Muscle of arm (tissue), 12 donors: Measurements from ENCODE around the gene PAK5. TPM values are rescaled to one million over a fixed set of nuclear protein-coding genes. Genes with fewer than 3 reads are reported as not detected.

ENCODE experiments used
- DNase-seq: peaks from one replicate; pipeline ENCODE4 v3.0.0-alpha.2; 2013
- polyA plus RNA-seq, 12 donors: library from polyadenylated mRNA; unstranded; fragments of 120-200 nt; gene quantifications; one replicate each; pipeline ENCODE4 v1.2.1, GENCODE V29; 2013; ENCODE audit not compliant: insufficient read length in 12 of 12

PAK5 gene
- polyA plus RNA-seq, 12 donors = 0.05 to 0.25 (median 0.17) TPM; not detected in 2

GRCh38 chr20:9616833-9617461 lies 221.9 kb downstream of the PAK5 start:
- peak; percentile 64 for DNase-seq

- DNase-seq = no peak
These were observed 222.4 kb downstream of the PAK5 start for GRCh38 chr20:9616455-9616805.

- no peak for DNase-seq
These were observed 223.0 kb downstream of the PAK5 start for GRCh38 chr20:9615766-9616454.

- no peak for DNase-seq
These were observed 223.8 kb downstream of the PAK5 start for GRCh38 chr20:9615118-9615517.

GRCh38 chr20:9613871-9614270 lies 225.0 kb downstream of the PAK5 start:
- no peak for DNase-seq

GRCh38 chr20:9611921-9612320 lies 227.0 kb downstream of the PAK5 start:
- no peak for DNase-seq

- no peak for DNase-seq
These were observed 228.2 kb downstream of the PAK5 start for GRCh38 chr20:9610665-9611064.

- peak; percentile 60 for DNase-seq
These were observed 228.9 kb downstream of the PAK5 start for GRCh38 chr20:9609887-9610502.

- no peak for DNase-seq
These were observed 230.1 kb downstream of the PAK5 start for GRCh38 chr20:9608639-9609340.

GRCh38 chr20:9602847-9603183 lies 236.1 kb downstream of the PAK5 start:
- no peak for DNase-seq

- DNase-seq = no peak
These were observed 238.3 kb downstream of the PAK5 start for GRCh38 chr20:9600562-9600961.

GRCh38 chr20:9597547-9597946 lies 241.3 kb downstream of the PAK5 start:
- no peak for DNase-seq

- no peak for DNase-seq
These were observed 243.1 kb downstream of the PAK5 start for GRCh38 chr20:9595763-9596162.

GRCh38 chr20:9594284-9594875 lies 244.5 kb downstream of the PAK5 start:
- no peak for DNase-seq

GRCh38 chr20:9592419-9592818 lies 246.5 kb downstream of the PAK5 start:
- DNase-seq = no peak

- DNase-seq = no peak
These were observed 247.8 kb downstream of the PAK5 start for GRCh38 chr20:9591080-9591479.

GRCh38 chr20:9590189-9590588 lies 248.7 kb downstream of the PAK5 start:
- DNase-seq = no peak

- no peak for DNase-seq
These were observed 250.2 kb downstream of the PAK5 start for GRCh38 chr20:9588706-9589105.

- no peak for DNase-seq
These were observed 255.7 kb downstream of the PAK5 start for GRCh38 chr20:9583151-9583550.

- DNase-seq = no peak
These were observed 256.7 kb downstream of the PAK5 start for GRCh38 chr20:9582137-9582536.

- DNase-seq = no peak
These were observed 257.4 kb downstream of the PAK5 start for GRCh38 chr20:9581509-9581908.

GRCh38 chr20:9578594-9578993 lies 260.3 kb downstream of the PAK5 start:
- DNase-seq = no peak

- DNase-seq = no peak
These were observed 261.5 kb downstream of the PAK5 start for GRCh38 chr20:9577397-9577796.
